K562 (cell line): ENCODE measurements around the gene FTH1. TPM values are rescaled to one million over a fixed set of nuclear protein-coding genes. Genes with fewer than 3 reads are reported as not detected.

ENCODE experiments used
- ARHGAP35 ChIP-seq: fragments of 450-650 bp; IDR thresholded peaks from 2 replicates; pipeline ENCODE4 v1.6.1; 2018; ENCODE audit not compliant: partially characterized antibody
- ARID2 ChIP-seq: fragments of 450-650 bp; IDR thresholded peaks from 2 replicates; pipeline ENCODE4 v1.6.1; 2017; ENCODE audit warnings: antibody characterized with exemption, mild to moderate bottlenecking
- BRD4 ChIP-seq: fragments of 200-600 bp; sonication (generic); IDR thresholded peaks from 2 replicates; pipeline ENCODE4 v1.6.1; 2017; ENCODE audit warnings: inconsistent platforms
- KLF6 ChIP-seq: fragments of 250-450 bp; sonication (Bioruptor Pico); IDR thresholded peaks from 2 replicates; pipeline ENCODE4 v1.4.0; 2020; ENCODE audit warnings: mild to moderate bottlenecking, moderate library complexity, borderline replicate concordance
- MAFG ChIP-seq: fragments of 450-650 bp; conservative IDR thresholded peaks from 2 replicates; pipeline ENCODE4 v1.6.1; 2016; ENCODE audit warnings: missing genetic modification characterization, missing compliant biosample characterization
- MYC ChIP-seq, 2 experiments: fragments of 250-450 bp in 1 of 2; sonication (Bioruptor Pico) in 1 of 2; IDR thresholded peaks; 2 replicates each; pipeline versions ENCODE4 v1.5.1 to v1.6.1; 2012 to 2021; ENCODE audit warnings: low read depth in 2 of 2, borderline replicate concordance in 1 of 2, improper control_type of control experiment in 1 of 2, low read length in 1 of 2, mild to moderate bottlenecking in 1 of 2, moderate library complexity in 1 of 2
- NR2C2 ChIP-seq, 2 experiments: fragments of 200-800 bp in 1 of 2; sonication (Bioruptor generic) in 1 of 2; sonication (generic) in 1 of 2; formaldehyde crosslinking in 1 of 2; IDR thresholded peaks; 2 replicates each; pipeline versions ENCODE4 v1.6.1 to v1.8.0; 2016 to 2022; ENCODE audit warnings: mild to moderate bottlenecking in 1 of 2, missing compliant biosample characterization in 1 of 2, missing genetic modification characterization in 1 of 2, missing genetic modification reagents in 1 of 2
- PHF20 ChIP-seq: fragments of 450-650 bp; IDR thresholded peaks from 2 replicates; pipeline ENCODE4 v1.6.1; 2018; ENCODE audit not compliant: partially characterized antibody
- POLR2A ChIP-seq: fragments of 450-650 bp; conservative IDR thresholded peaks from 2 replicates; pipeline ENCODE4 v1.6.1; 2016
- PRMT5 ChIP-seq: sonication (generic); formaldehyde crosslinking; IDR thresholded peaks from 2 replicates; pipeline ENCODE4 v1.5.0; 2020; ENCODE audit warnings: missing genetic modification reagents
- PURB ChIP-seq: sonication (generic); formaldehyde crosslinking; IDR thresholded peaks from 2 replicates; pipeline ENCODE4 v1.9.0; 2021; ENCODE audit warnings: low read depth, mild to moderate bottlenecking, missing genetic modification reagents
- SOX6 ChIP-seq: fragments of 450-650 bp; IDR thresholded peaks from 2 replicates; pipeline ENCODE4 v1.6.1; 2014; ENCODE audit warnings: mild to moderate bottlenecking
- TAF15 ChIP-seq: fragments of 200-400 bp; formaldehyde crosslinking; IDR thresholded peaks from 2 replicates; pipeline ENCODE4 v1.6.1; 2017; ENCODE audit warnings: mild to moderate bottlenecking, low read depth, low read length, moderate library complexity
- U2AF2 ChIP-seq: fragments of 200-400 bp; formaldehyde crosslinking; optimal IDR thresholded peaks from 2 replicates; pipeline ENCODE3; 2017; ENCODE audit warnings: low read depth, mild to moderate bottlenecking, low read length
- YY1 ChIP-seq, 3 experiments: IDR thresholded peaks; 2 replicates each; pipeline ENCODE4 v1.6.1; 2011; ENCODE audit warnings: low read length in 2 of 3, mild to moderate bottlenecking in 2 of 3, moderate library complexity in 2 of 3, borderline replicate concordance in 1 of 3, control low read depth in 1 of 3, low read depth in 1 of 3; ENCODE audit not compliant: insufficient read depth in 3 of 3, insufficient replicate concordance in 2 of 3, control insufficient read depth in 1 of 3, insufficient read length in 1 of 3; ENCODE audit errors: extremely low read depth in 1 of 3
- polyA plus RNA-seq, 8 experiments: library from polyadenylated mRNA; depleted of rRNA in 4 of 8; stranded (reverse) in 5 of 8; unstranded in 3 of 8; fragments of >200 nt; fragmentation: Nextera tagmentation in 2 of 8; fragmentation: Illumina TruSeq in 1 of 8; extraction: Ambion mirVana in 2 of 8; extraction: Trizol in 1 of 8; gene quantifications; 2 replicates each; pipeline versions ENCODE4 v1.2.1 to v1.2.3, GENCODE V29; 2011 to 2014; ENCODE audit warnings: inconsistent platforms in 1 of 8, missing spikeins in 1 of 8
- total RNA-seq, 7 experiments: library from RNA; depleted of rRNA in 6 of 7; stranded (reverse); fragments of >200 nt in 6 of 7; fragmentation: Illumina TruSeq in 2 of 7; extraction: Trizol in 2 of 7; gene quantifications; 2 replicates each; pipeline versions ENCODE4 v1.2.1 to v1.2.3, GENCODE V29; 2011 to 2021; ENCODE audit warnings: low replicate concordance in 1 of 7
- TF ChIP-seq, protein P1 (sequence below): sonication (generic); IDR thresholded peaks from 2 replicates; pipeline ENCODE4 v1.6.1; 2016
- TF ChIP-seq, protein P2 (sequence below): fragments of 450-650 bp; IDR thresholded peaks from 2 replicates; pipeline ENCODE4 v1.6.1; 2016; ENCODE audit warnings: low read depth, mild to moderate bottlenecking, moderate library complexity
- TF ChIP-seq, protein P3 (sequence below): fragments of 450-650 bp; formaldehyde crosslinking; IDR thresholded peaks from 2 replicates; pipeline ENCODE4 v1.4.0; 2022; ENCODE audit warnings: missing genetic modification characterization
- TF ChIP-seq, protein P4 (sequence below): fragments of 250-450 bp; sonication (Bioruptor Pico); IDR thresholded peaks from 2 replicates; pipeline ENCODE4 v1.5.0; 2021
- TF ChIP-seq, protein P5 (sequence below): fragments of 250-450 bp; sonication (Bioruptor Pico); IDR thresholded peaks from 2 replicates; pipeline ENCODE4 v1.5.0; 2022; ENCODE audit warnings: mild to moderate bottlenecking

The FTH1 gene
- total and polyA plus RNA-seq, 9 of the 15 experiments (the other 6 are each of a cell fraction or from before 2014, with no cell fraction given): 370 to 3,146 (median 802) TPM

DNA sequence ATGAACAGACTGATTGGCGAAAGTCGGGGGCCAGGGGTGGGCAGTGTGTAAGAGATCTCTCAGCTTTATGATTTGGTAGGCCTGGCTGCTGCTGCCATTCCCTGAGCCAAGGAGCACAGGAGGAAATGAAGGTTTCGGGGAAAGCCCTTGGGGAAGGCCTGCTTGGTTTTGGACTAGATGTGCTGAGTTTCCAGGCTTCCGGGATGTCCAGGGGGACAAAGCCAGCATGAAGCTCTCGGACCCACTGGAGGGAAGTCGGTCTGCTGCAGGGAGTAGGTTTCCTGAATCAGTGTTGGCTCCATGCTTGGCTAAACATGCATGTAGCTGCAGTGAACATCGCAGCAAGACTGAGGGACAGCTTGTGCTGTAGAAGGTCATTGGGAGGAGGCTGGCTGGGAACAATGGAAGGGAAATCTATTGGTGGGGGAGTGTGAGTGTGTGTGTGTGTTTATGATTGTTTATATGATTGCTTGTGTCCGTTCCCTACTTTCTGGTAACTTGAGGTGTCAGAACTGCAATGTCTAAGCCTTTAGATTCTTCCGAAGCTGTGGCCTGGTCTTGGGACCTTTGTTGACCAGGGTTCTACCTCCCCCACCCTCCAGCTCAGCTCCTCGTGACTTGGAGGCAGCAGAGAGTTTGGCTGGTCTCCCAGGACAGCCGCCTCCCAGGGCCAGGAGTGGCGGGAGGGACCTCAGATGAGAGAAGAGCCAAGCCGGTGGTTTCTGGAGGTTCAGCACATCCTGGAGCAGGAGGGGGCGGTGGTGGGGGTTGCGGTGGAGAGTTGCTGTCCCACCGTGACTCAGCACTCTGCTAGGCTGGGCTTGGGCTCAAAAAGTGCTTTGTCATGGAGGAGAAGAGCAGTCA, 4.0 kb upstream of the FTH1 start (continued):
- TF ChIP-seq, protein P1, sequence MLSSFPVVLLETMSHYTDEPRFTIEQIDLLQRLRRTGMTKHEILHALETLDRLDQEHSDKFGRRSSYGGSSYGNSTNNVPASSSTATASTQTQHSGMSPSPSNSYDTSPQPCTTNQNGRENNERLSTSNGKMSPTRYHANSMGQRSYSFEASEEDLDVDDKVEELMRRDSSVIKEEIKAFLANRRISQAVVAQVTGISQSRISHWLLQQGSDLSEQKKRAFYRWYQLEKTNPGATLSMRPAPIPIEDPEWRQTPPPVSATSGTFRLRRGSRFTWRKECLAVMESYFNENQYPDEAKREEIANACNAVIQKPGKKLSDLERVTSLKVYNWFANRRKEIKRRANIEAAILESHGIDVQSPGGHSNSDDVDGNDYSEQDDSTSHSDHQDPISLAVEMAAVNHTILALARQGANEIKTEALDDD: peak; percentile 50; the same call in 1 of the 2 replicates
- TF ChIP-seq MYC (IDR thresholded peaks at IDR 0.05; ENCODE audit: low read depth, low read length): peak; percentile 94
- TF ChIP-seq MYC (CRISPR knock-in tag; IDR thresholded peaks at IDR 0.05; ENCODE audit: borderline replicate concordance, low read depth): peak; percentile 75; the same call in 1 of the 2 replicates
- TF ChIP-seq PURB (CRISPR knock-in tag): no peak
- no peak for TF ChIP-seq ARID2
- no peak for TF ChIP-seq TAF15
- TF ChIP-seq, protein P2, sequence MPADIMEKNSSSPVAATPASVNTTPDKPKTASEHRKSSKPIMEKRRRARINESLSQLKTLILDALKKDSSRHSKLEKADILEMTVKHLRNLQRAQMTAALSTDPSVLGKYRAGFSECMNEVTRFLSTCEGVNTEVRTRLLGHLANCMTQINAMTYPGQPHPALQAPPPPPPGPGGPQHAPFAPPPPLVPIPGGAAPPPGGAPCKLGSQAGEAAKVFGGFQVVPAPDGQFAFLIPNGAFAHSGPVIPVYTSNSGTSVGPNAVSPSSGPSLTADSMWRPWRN: 0 out of 2 replicates have a peak, but pooled peaks have one; percentile 43
- TF ChIP-seq, protein P3, sequence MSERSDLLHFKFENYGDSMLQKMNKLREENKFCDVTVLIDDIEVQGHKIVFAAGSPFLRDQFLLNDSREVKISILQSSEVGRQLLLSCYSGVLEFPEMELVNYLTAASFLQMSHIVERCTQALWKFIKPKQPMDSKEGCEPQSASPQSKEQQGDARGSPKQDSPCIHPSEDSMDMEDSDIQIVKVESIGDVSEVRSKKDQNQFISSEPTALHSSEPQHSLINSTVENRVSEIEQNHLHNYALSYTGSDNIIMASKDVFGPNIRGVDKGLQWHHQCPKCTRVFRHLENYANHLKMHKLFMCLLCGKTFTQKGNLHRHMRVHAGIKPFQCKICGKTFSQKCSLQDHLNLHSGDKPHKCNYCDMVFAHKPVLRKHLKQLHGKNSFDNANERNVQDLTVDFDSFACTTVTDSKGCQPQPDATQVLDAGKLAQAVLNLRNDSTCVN (CRISPR knock-in tag): peak; percentile 71; the same call in 1 of the 2 replicates
- TF ChIP-seq PRMT5: no peak
- TF ChIP-seq, protein P4, sequence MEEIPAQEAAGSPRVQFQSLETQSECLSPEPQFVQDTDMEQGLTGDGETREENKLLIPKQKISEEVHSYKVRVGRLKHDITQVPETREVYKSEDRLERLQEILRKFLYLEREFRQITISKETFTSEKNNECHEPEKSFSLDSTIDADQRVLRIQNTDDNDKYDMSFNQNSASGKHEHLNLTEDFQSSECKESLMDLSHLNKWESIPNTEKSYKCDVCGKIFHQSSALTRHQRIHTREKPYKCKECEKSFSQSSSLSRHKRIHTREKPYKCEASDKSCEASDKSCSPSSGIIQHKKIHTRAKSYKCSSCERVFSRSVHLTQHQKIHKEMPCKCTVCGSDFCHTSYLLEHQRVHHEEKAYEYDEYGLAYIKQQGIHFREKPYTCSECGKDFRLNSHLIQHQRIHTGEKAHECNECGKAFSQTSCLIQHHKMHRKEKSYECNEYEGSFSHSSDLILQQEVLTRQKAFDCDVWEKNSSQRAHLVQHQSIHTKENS: no peak
- no peak for TF ChIP-seq NR2C2 (CRISPR knock-in tag; IDR thresholded peaks at IDR 0.05)
- TF ChIP-seq NR2C2 (tag; IDR thresholded peaks at IDR 0.05): peak; percentile 85
- TF ChIP-seq SOX6: peak; percentile 97
- peak; percentile 77 for TF ChIP-seq POLR2A
- TF ChIP-seq MAFG: peak; percentile 100
- TF ChIP-seq U2AF2: no peak
- peak in 1 of 3 experiments; percentile 56 for TF ChIP-seq YY1 (IDR thresholded peaks at IDR 0.05; ENCODE audit: borderline replicate concordance in 1 of 3, control insufficient read depth in 1 of 3, extremely low read depth in 1 of 3, insufficient read depth in 3 of 3, insufficient read length in 1 of 3, insufficient replicate concordance in 2 of 3, low read depth in 1 of 3, low read length in 2 of 3)
- TF ChIP-seq KLF6 (CRISPR knock-in tag): peak; percentile 77; the same call in 1 of the 2 replicates
- TF ChIP-seq ARHGAP35: no peak
- TF ChIP-seq, protein P5, sequence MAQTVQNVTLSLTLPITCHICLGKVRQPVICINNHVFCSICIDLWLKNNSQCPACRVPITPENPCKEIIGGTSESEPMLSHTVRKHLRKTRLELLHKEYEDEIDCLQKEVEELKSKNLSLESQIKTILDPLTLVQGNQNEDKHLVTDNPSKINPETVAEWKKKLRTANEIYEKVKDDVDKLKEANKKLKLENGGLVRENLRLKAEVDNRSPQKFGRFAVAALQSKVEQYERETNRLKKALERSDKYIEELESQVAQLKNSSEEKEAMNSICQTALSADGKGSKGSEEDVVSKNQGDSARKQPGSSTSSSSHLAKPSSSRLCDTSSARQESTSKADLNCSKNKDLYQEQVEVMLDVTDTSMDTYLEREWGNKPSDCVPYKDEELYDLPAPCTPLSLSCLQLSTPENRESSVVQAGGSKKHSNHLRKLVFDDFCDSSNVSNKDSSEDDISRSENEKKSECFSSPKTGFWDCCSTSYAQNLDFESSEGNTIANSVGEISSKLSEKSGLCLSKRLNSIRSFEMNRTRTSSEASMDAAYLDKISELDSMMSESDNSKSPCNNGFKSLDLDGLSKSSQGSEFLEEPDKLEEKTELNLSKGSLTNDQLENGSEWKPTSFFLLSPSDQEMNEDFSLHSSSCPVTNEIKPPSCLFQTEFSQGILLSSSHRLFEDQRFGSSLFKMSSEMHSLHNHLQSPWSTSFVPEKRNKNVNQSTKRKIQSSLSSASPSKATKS (CRISPR knock-in tag): no peak
- TF ChIP-seq PHF20: no peak
- no peak for TF ChIP-seq BRD4
